Endothelial cell of umbilical vein (primary cell): ENCODE measurements around the gene HEYL. TPM values are rescaled to one million over a fixed set of nuclear protein-coding genes. Genes with fewer than 3 reads are reported as not detected.

Source experiments
- BruUV-seq: library from RNA; stranded (reverse); fragments of 400-500 nt; replicated peaks from 2 replicates; lab custom pipeline; 2021; lab: Mats Ljungman, UMichigan
- CTCF ChIA-PET: fragments of 300-600, 350-600 bp; sonication (Branson Sonifier 250); formaldehyde crosslinking; loops from one replicate; lab custom pipeline; 2021; ENCODE audit warnings: antibody characterized with exemption, inconsistent platforms; lab: Charles Lee
- POLR2A ChIA-PET: fragments of 300-600, 350-600 bp; sonication (Branson Sonifier 250); formaldehyde crosslinking; loops from one replicate; lab custom pipeline; 2021; ENCODE audit warnings: antibody characterized with exemption, inconsistent platforms; lab: Charles Lee
- DNase-seq: peaks from one replicate; pipeline ENCODE4 v3.0.0-alpha.2; 2011; ENCODE audit warnings: low read depth, low spot score
- FAIRE-seq: peaks from 2 replicates; lab custom pipeline; 2011; peaks lifted over from hg19 to GRCh38; lab: Jason Lieb, UNC
- H2AFZ ChIP-seq: 2 replicates; pipeline ENCODE4 v1.6.0; 2012; ENCODE audit warnings: low read depth, low read length, control low read depth, inconsistent platforms
- H3K27ac ChIP-seq: 2 replicates; pipeline ENCODE4 v1.5.1; 2011; ENCODE audit warnings: low read depth, mild to moderate bottlenecking, control low read depth, low read length, moderate library complexity; ENCODE audit not compliant: insufficient read depth
- H3K27me3 ChIP-seq, 2 experiments: 2 replicates each; pipeline versions ENCODE4 v1.6.0 to v1.6.1; 2011; ENCODE audit warnings: low read length in 2 of 2, mixed read lengths in 1 of 2; ENCODE audit not compliant: control insufficient read depth in 2 of 2, insufficient read depth in 2 of 2
- H3K36me3 ChIP-seq, 2 experiments: 2 replicates in 1 of 2; 3 replicates in 1 of 2; pipeline ENCODE4 v1.5.1; 2011; ENCODE audit warnings: low read length in 2 of 2, mild to moderate bottlenecking in 1 of 2, moderate library complexity in 1 of 2; ENCODE audit not compliant: control insufficient read depth in 2 of 2, insufficient read depth in 2 of 2; ENCODE audit errors: extremely low read depth in 1 of 2
- H3K4me1 ChIP-seq: 3 replicates; pipeline ENCODE4 v1.5.1; 2011; ENCODE audit warnings: mild to moderate bottlenecking, low read length; ENCODE audit not compliant: control insufficient read depth, insufficient read depth; ENCODE audit errors: extremely low read depth
- H3K4me2 ChIP-seq: 2 replicates; pipeline ENCODE4 v1.6.1; 2011; ENCODE audit warnings: low read length, control low read depth, mixed read lengths; ENCODE audit not compliant: insufficient read depth
- H3K4me3 ChIP-seq, 3 experiments: fragments of 200-600 bp in 1 of 3; sonication (generic), shearing (Covaris generic) in 1 of 3; replicated peaks in 1 of 3; 2 replicates each; pipeline ENCODE4 v1.5.1; 2011 to 2016; ENCODE audit warnings: control low read depth in 3 of 3, low read length in 3 of 3, mild to moderate bottlenecking in 2 of 3, inconsistent platforms in 1 of 3, low read depth in 1 of 3, moderate library complexity in 1 of 3; ENCODE audit not compliant: insufficient read depth in 1 of 3
- H3K79me2 ChIP-seq: 2 replicates; pipeline ENCODE4 v1.6.0; 2012; ENCODE audit warnings: low read length, inconsistent platforms; ENCODE audit not compliant: control insufficient read depth, insufficient read depth
- H3K9ac ChIP-seq: replicated peaks from 2 replicates; pipeline ENCODE3; 2011; ENCODE audit warnings: low read length, control low read depth; ENCODE audit not compliant: insufficient read depth; ENCODE audit errors: extremely low read depth
- H3K9me1 ChIP-seq: replicated peaks from 3 replicates; pipeline ENCODE4 v1.6.0; 2011; ENCODE audit warnings: mild to moderate bottlenecking, low read length; ENCODE audit not compliant: control insufficient read depth, insufficient read depth; ENCODE audit errors: extremely low read depth
- H3K9me3 ChIP-seq: replicated peaks from 2 replicates; pipeline ENCODE4 v1.5.1; 2012; ENCODE audit warnings: low read length, inconsistent platforms; ENCODE audit not compliant: control insufficient read depth, insufficient read depth
- H4K20me1 ChIP-seq: replicated peaks from 2 replicates; pipeline ENCODE3; 2011; ENCODE audit warnings: mild to moderate bottlenecking, low read length; ENCODE audit not compliant: control insufficient read depth, insufficient read depth; ENCODE audit errors: extremely low read depth
- CTCF ChIP-seq, 2 donors: IDR thresholded peaks; 1 replicate in 1 of 2; 2 replicates in 1 of 2; pipeline ENCODE4 v1.5.1; 2011; ENCODE audit warnings: low read length in 2 of 2, mild to moderate bottlenecking in 2 of 2, moderate library complexity in 2 of 2, control low read depth in 1 of 2, inconsistent platforms in 1 of 2, low read depth in 1 of 2; ENCODE audit not compliant: insufficient read depth in 1 of 2; ENCODE audit errors: extremely low read depth in 1 of 2
- EZH2 ChIP-seq: IDR thresholded peaks from 2 replicates; pipeline ENCODE4 v1.6.1; 2012; ENCODE audit warnings: borderline replicate concordance, low read depth, mild to moderate bottlenecking, moderate library complexity, low read length, inconsistent platforms; ENCODE audit not compliant: severe bottlenecking
- FOS ChIP-seq: IDR thresholded peaks from 2 replicates; pipeline ENCODE4 v1.6.1; 2011; ENCODE audit warnings: mild to moderate bottlenecking, low read length, moderate library complexity, borderline replicate concordance; ENCODE audit not compliant: insufficient read depth
- GATA2 ChIP-seq: IDR thresholded peaks from 2 replicates; pipeline ENCODE4 v1.7.0; 2011; ENCODE audit warnings: low read depth, mild to moderate bottlenecking, moderate library complexity, mixed read lengths, low read length; ENCODE audit not compliant: insufficient read length, insufficient read depth
- JUN ChIP-seq: IDR thresholded peaks from 2 replicates; pipeline ENCODE4 v1.6.1; 2011; ENCODE audit warnings: borderline replicate concordance, low read depth; ENCODE audit not compliant: insufficient read length, insufficient read depth
- MAX ChIP-seq: IDR thresholded peaks from 2 replicates; pipeline ENCODE4 v1.6.1; 2011; ENCODE audit not compliant: insufficient read depth, insufficient read length
- MYC ChIP-seq: IDR thresholded peaks from one replicate; pipeline ENCODE4 v1.6.1; 2011; ENCODE audit warnings: mild to moderate bottlenecking, low read depth, low read length
- POLR2A ChIP-seq: IDR thresholded peaks from 2 replicates; pipeline ENCODE4 v1.6.1; 2012; ENCODE audit warnings: low read depth, mild to moderate bottlenecking, control low read depth, low read length
- POLR2AphosphoS5 ChIP-seq: IDR thresholded peaks from 2 replicates; pipeline ENCODE4 v1.6.1; 2012; ENCODE audit warnings: low read depth, mild to moderate bottlenecking, control low read depth, low read length, moderate library complexity; ENCODE audit not compliant: insufficient read depth
- dilution Hi-C: fragments of 300-500 bp; cut with MboI; formaldehyde crosslinking; loops from one replicate; pipeline ENCODE4 v1.15.0; 2019; ENCODE audit warnings: low sequenced_read_pairs; ENCODE audit not compliant: extremely low pct_ligation_motif_present
- intact Hi-C: fragments of 100-400 bp; cut with micrococcal nuclease; formaldehyde crosslinking; loops from one replicate; pipeline ENCODE4 v1.10.0; 2022
- polyA plus RNA-seq, 4 experiments: library from polyadenylated mRNA; depleted of rRNA in 3 of 4; stranded (reverse) in 3 of 4; unstranded in 1 of 4; fragments of >200 nt; gene quantifications; 2 replicates each; pipeline versions ENCODE4 v1.2.1 to v1.2.3, GENCODE V29; 2011 to 2012; ENCODE audit warnings: missing spikeins in 1 of 4
- total RNA-seq: library from RNA; stranded (reverse); gene quantifications from 2 replicates; pipeline ENCODE4 v1.2.3, GENCODE V29; 2021

The HEYL gene
- total and polyA plus RNA-seq, 2 donors (not counting 3 experiments of a cell fraction or from before 2014, with no cell fraction given): not detected

- H3K4me2 ChIP-seq: no peak overlapping the region
- no peak for TF ChIP-seq JUN
- no peak for TF ChIP-seq FOS
- TF ChIP-seq GATA2: no peak
- no peak for TF ChIP-seq CTCF (IDR thresholded peaks at IDR 0.05; ENCODE audit: extremely low read depth in 1 of 2, insufficient read depth in 1 of 2, low read depth in 1 of 2, low read length in 2 of 2)
- TF ChIP-seq EZH2: no peak
- TF ChIP-seq POLR2A: no peak
- TF ChIP-seq POLR2AphosphoS5: no peak
- TF ChIP-seq MYC: no peak
- TF ChIP-seq MAX: no peak
- no peak overlapping the region for H3K27ac ChIP-seq
- no peaks in the 10 kb centered on the region for H4K20me1 ChIP-seq
- H3K4me1 ChIP-seq: no peaks in the 10 kb centered on the region
- no peaks in the 10 kb centered on the region for H3K36me3 ChIP-seq
- H3K9ac ChIP-seq: no peak overlapping the region
- peaks cover 5 to 11% of the 10 kb centered on the region in 2 experiments for H3K27me3 ChIP-seq
- H3K79me2 ChIP-seq: no peaks in the 10 kb centered on the region
- no peaks in the 10 kb centered on the region for H3K9me1 ChIP-seq
- BruUV-seq: no TSS peak
- H2AFZ ChIP-seq: no peak overlapping the region
- ChIA-PET CTCF (interaction anchor here (0.9 to 3.4 kb wide), 3 partner anchors 13 to 65 kb away, joined by 3 to 19 read pairs (median 3); no protein-coding TSS in a partner anchor), POLR2A (no interaction called here)
- H3K4me3 ChIP-seq: no peak overlapping the region
- FAIRE-seq: no peak
- DNase-seq: no peak
- intact Hi-C loops: no loop called here
- dilution Hi-C loops: no loop called here
- H3K9me3 ChIP-seq: no peaks in the 10 kb centered on the region
These were observed 46.1 kb downstream of the HEYL start for GRCh38 chr1:39593386-39593785.
